Right ventricle myocardium inferior (tissue), 1 donor: Measurements from ENCODE around the gene SDC4. TPM values are rescaled to one million over a fixed set of nuclear protein-coding genes. Genes with fewer than 3 reads are reported as not detected.

Experiments
- ATAC-seq: fragments of 200-7000 bp; cut with Tn5 transposase; one replicate; pipeline ENCODE4 v1.9.1; 2020; ENCODE audit warnings: mild to moderate bottlenecking, moderate library complexity
- DNase-seq: peaks from one replicate; pipeline ENCODE4 v3.0.0; 2021; ENCODE audit errors: missing footprints
- intact Hi-C: fragments of 100-400 bp; cut with DNase I; formaldehyde crosslinking; loops from one replicate; pipeline ENCODE4 v1.11.0; 2022
- total RNA-seq: library from RNA; stranded (reverse); fragmentation: NEBNext Ultra II Directional; extraction: Animal tissue kit (Norgen Biotek cat#: 25700); gene quantifications from one replicate; pipeline ENCODE4 v1.2.1, GENCODE V29; 2021
- donor health status: DM: no; HTN: yes; CAD: no; lungs with severe emphysema.

SDC4 gene
- total RNA-seq, 1 donor from 2014 or later, result 82.1 TPM

DNA sequence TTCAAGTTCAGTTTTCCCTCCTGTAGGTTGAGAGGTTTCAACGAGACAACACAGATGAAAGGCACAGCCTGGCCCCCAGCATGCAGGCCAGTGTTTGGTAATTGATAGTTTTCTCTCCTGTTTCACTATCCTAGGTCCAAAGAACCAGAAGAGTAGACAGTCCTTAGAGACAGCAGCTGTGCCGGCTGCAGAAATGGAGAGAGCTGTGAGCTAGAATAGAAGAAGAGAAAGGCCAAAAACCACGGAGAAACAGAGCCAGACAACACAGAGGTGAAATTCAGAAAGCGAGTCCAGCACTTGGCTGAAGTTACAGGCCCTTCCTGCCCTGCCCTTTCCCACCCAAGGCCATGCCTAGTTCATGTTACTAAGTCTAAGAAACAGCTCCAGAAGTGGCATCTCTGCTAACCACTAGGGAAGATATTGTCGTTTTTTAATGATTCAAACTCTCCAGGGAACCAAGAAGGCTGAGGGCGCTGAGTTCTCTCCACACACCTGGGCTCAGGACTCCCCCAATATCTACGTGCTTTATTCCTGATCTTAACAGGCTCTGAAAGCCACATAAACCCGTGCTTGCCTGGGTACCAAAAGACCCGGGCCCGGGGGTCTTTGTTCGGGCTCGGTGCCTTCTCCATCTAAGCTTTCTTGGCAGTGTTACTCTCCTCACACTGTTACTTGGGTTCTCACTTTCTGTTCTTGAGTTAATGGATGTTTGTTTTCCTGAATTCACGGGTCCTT lies 58.1 kb downstream of the SDC4 start:
- no peak for DNase-seq
- ATAC-seq, result no peak
- intact Hi-C loops, result no loop called here

DNA sequence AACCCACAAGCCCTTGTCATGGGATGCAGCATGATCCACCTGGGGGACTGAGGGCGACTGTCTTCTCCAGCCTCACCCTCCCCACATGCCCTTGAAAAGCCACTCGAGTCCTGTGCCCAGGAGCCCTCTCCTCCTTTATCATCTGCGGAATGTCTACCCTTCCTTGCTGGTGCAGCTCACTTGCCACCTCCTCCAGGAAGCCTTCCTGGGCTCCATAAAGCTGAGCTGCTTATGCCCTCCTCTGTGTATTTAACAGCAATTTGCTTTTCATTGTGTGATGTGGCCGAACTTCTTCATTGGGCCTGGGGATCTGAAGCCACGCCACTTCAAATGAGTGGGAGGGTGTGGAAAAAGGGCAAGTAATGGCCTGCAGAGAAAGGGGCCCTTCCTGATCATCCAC lies 59.4 kb downstream of the SDC4 start:
- ATAC-seq (no peak), DNase-seq (no peak)

DNA sequence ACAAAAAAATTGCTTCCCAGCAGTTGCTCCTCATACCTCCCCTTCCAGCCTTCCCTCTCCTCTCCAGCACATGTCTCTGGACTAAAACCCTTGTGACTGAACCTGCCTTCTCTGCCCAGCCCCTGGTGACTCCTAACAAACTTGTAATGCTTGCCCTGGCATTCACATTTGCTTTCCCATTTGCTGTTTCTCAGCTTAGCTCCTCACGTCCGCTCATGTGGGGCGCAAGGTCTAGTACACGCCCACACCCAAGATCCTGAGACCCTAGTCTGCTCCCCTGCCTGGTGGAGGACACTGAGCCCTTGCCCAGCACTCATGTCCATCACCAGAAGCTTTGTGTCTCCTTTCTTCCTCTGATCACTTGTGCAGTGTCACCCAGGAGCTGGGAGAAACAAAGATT lies 59.8 kb downstream of the SDC4 start:
- DNase-seq (no peak), ATAC-seq (no peak)
- intact Hi-C loops, result no loop called here

More for the DNA sequence above, 59.4 kb downstream of the SDC4 start:
- intact Hi-C loops, result no loop called here

DNA sequence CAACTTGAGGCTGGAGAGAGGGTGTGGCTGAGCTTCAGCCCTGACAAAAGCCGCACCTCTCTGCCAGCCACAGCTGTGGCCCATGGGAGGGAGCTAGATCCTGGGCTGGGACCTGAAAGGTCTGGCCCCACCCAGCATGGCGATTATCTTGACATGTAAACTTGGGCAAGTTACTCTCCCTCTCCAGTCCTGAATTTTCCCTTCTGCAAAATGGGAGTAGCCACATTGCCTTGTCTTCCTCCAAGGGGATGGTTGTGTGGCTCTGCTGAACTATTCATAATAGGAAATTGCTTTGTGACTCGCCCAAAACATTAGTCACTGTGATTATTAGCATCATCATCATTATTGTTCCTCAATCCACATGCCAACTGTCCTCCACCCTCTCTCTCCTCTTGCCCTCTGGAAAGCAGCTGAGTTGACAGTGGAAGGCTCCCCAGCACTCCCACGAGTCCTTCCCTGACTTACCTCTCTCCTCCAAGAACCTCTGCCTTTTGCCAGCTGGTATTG lies 64.6 kb downstream of the SDC4 start:
- DNase-seq (no peak), ATAC-seq (no peak)
- intact Hi-C loops, result no loop called here

DNA sequence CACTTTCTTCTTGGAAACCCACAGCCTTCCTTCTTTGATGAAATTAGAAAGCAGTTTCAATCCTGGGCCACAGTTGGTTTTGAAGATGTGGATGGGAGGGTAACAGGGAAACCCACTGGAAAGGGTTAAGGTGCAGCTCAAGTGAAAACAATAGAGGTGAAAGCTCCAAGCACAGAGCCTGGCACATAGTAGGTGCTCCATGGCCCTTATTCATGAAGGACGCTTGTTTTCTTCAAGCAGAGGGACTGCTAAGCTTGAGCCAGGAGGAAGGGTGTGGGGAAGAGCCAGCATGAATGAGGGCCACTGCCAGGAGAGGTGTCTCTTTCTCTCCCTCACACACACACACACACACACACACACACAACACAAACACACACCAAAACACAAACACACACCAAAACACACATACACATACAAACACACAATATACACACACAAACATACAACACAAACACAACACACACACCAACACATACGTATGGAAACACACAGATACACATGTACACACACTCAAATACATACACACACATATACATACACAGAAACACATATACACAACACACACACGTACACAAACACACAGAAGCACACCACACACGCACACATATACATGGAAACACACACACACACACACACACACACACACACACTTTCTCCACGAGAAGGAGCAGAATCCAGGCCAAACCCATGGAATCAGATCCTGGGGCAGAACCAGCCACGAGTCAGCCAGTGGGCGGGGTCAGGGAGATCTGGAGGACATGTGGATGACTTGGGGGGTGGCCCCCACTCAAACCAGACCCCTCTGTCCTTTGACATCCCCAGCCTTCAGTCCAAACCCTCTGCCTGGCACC lies 65.3 kb downstream of the SDC4 start:
- intact Hi-C loops, result no loop called here
- no peak for DNase-seq
- ATAC-seq, result no peak

DNA sequence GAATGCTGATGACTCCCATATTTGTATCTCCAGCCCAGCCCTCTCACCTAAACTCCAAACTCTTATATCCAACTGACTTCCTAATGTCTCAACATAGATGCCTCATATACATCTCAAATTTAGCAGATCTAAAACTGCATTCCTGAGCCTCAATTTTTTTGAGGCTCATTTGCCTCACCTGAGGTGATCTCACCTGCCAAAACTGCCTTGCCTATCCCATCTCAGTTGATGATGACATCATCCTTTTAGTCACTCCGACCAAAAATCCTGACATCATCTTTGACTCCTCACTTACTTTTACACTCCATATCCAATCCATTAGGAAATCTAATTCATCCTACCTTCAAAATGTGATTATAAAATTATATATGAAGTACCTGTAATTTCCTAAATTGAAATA lies 68.2 kb downstream of the SDC4 start:
- ATAC-seq, result no peak
- DNase-seq, result no peak
- intact Hi-C loops, result no loop called here

DNA sequence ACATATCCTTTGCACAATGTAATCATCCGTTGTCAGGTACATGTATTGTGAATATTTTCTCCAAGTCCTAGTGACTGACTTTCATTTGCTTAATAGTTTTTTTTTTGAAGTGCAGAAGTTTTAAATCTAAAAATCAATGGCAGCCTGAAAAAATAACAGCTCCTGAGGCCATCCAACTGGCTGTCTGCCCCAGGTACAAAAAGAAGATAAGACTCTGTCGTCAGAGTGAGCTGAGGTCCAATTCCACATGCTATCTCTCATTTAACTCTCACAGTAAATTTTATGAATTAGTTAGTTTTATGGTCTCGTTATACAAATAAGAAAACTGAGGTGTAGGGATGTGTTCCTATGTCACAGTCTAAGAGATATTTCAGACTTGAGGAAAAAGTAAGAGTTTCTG lies 72.9 kb downstream of the SDC4 start:
- intact Hi-C loops, result no loop called here
- ATAC-seq (no peak), DNase-seq (no peak)

Other genes starting within 250 kb of the SDC4 start
- gene KCNS1, start 247.3 kb downstream of the SDC4 start, total RNA-seq, result not detected
- gene WFDC5, start 233.2 kb downstream of the SDC4 start, total RNA-seq, result not detected
- not detected for gene WFDC12, start 224.0 kb downstream of the SDC4 start, total RNA-seq
- not detected for gene PI3, start 173.5 kb downstream of the SDC4 start, total RNA-seq
- gene SEMG1, start 141.4 kb downstream of the SDC4 start, total RNA-seq, result not detected
- gene SEMG2, start 127.1 kb downstream of the SDC4 start, total RNA-seq, result not detected
- gene SLPI, start 93.9 kb downstream of the SDC4 start, total RNA-seq, result 5.7 TPM
- gene RBPJL, start 41.6 kb downstream of the SDC4 start, total RNA-seq, result not detected
- not detected for gene MATN4, start 40.1 kb downstream of the SDC4 start, total RNA-seq
- gene SYS1, start 14.7 kb upstream of the SDC4 start, total RNA-seq, result 21.9 TPM
- 0.73 TPM for gene TP53TG5, start 29.9 kb upstream of the SDC4 start, total RNA-seq
- gene DBNDD2, start 59.9 kb upstream of the SDC4 start, total RNA-seq, result 364 TPM
- gene PIGT, start 67.7 kb upstream of the SDC4 start, total RNA-seq, result 114 TPM
- 0.95 TPM for gene WFDC2, start 121.3 kb upstream of the SDC4 start, total RNA-seq
- not detected for gene SPINT3, start 167.2 kb upstream of the SDC4 start, total RNA-seq
- not detected for gene WFDC6, start 191.1 kb upstream of the SDC4 start, total RNA-seq
- not detected for gene EPPIN, start 199.0 kb upstream of the SDC4 start, total RNA-seq
- gene WFDC8, start 230.9 kb upstream of the SDC4 start, total RNA-seq, result not detected